ENCODE data around the gene ABCA6.
"Not testable (repeated sequence)": the region's sequence is repeated elsewhere in the genome, so short reads cannot be mapped to it uniquely, and the experiment has no call there.

Gene ABCA6

GRCh38 chr17:69142175-69142802 is 594 bp upstream of the ABCA6 start:
- DNase-seq: no peak

- DNase-seq: no peak
Observed at GRCh38 chr17:69134112-69134511, 7.6 kb downstream of the ABCA6 start.

GRCh38 chr17:69130627-69131296 is 10.9 kb downstream of the ABCA6 start:
- DNase-seq: no peak

GRCh38 chr17:69123626-69124025 is 18.1 kb downstream of the ABCA6 start:
- DNase-seq: no peak

- DNase-seq: no peak
Observed at GRCh38 chr17:69122065-69122464, 19.6 kb downstream of the ABCA6 start.

- no peak for DNase-seq
Observed at GRCh38 chr17:69117855-69118784, 23.6 kb downstream of the ABCA6 start.

GRCh38 chr17:69111794-69112193 is 29.9 kb downstream of the ABCA6 start:
- no peak for DNase-seq

GRCh38 chr17:69105907-69106730 is 35.6 kb downstream of the ABCA6 start:
- DNase-seq: no peak

- DNase-seq: no peak
Observed at GRCh38 chr17:69103557-69104233, 38.0 kb downstream of the ABCA6 start.

- DNase-seq: no peak
Observed at GRCh38 chr17:69098625-69099024, 43.1 kb downstream of the ABCA6 start.

- no peak for DNase-seq
Observed at GRCh38 chr17:69096541-69096940, 45.2 kb downstream of the ABCA6 start.

- DNase-seq: no peak
Observed at GRCh38 chr17:69093995-69094394, 47.7 kb downstream of the ABCA6 start.

- no peak for DNase-seq
Observed at GRCh38 chr17:69093279-69093789, 48.4 kb downstream of the ABCA6 start.

- DNase-seq: no peak
Observed at GRCh38 chr17:69090365-69090764, 51.3 kb downstream of the ABCA6 start.

GRCh38 chr17:69088643-69089200 is 53.0 kb downstream of the ABCA6 start:
- DNase-seq: no peak

- no peak for DNase-seq
Observed at GRCh38 chr17:69086641-69087040, 55.1 kb downstream of the ABCA6 start.

- no peak for DNase-seq
Observed at GRCh38 chr17:69084911-69085310, 56.8 kb downstream of the ABCA6 start.

GRCh38 chr17:69082696-69083095 is 59.0 kb downstream of the ABCA6 start:
- no peak for DNase-seq

GRCh38 chr17:69078864-69079263 is 62.8 kb downstream of the ABCA6 start:
- no peak for DNase-seq

GRCh38 chr17:69075823-69076222 is 65.9 kb downstream of the ABCA6 start:
- no peak for DNase-seq

GRCh38 chr17:69073392-69073791 is 68.3 kb downstream of the ABCA6 start:
- not testable (repeated sequence) for DNase-seq
